Measurements from ENCODE around the gene CEP89. TPM values are rescaled to one million over a fixed set of nuclear protein-coding genes. Genes with fewer than 3 reads are reported as not detected.

The CEP89 gene
- total and polyA plus RNA-seq, 10 donors: 5.9 to 16.0 (median 10.7) TPM

GRCh38 chr19:32976223-32976805 is 4.6 kb upstream of the CEP89 start:
- Histone ChIP-seq H3K4me1 (peaks cover 0 to 26% (median 10%) of the 10 kb centered on the region in 6 donors), H3K9me3 (no peaks in the 10 kb centered on the region), H3K36me3 (peaks cover 0 to 7% (median 0%) of the 10 kb centered on the region in 6 donors), H3K27me3 (replicated peaks in 1 of 7) (no peaks in the 10 kb centered on the region), H3K4me3 (no peak overlapping the region), H3K27ac (peak overlapping the region in 1 of 8 donors; percentile 83)
- intact Hi-C loops (cut with DNase I; ENCODE audit: low total_unique reads): no loop called here
- WGBS, 5 donors: 47 to 53% (median 51%) methylated on average over 13 to 14 of the region's 14 CpGs
- peak; percentile 82 for DNase-seq
- TF ChIP-seq POLR2AphosphoS5 (IDR thresholded peaks at IDR 0.05): no peak
- TF ChIP-seq, protein P1, sequence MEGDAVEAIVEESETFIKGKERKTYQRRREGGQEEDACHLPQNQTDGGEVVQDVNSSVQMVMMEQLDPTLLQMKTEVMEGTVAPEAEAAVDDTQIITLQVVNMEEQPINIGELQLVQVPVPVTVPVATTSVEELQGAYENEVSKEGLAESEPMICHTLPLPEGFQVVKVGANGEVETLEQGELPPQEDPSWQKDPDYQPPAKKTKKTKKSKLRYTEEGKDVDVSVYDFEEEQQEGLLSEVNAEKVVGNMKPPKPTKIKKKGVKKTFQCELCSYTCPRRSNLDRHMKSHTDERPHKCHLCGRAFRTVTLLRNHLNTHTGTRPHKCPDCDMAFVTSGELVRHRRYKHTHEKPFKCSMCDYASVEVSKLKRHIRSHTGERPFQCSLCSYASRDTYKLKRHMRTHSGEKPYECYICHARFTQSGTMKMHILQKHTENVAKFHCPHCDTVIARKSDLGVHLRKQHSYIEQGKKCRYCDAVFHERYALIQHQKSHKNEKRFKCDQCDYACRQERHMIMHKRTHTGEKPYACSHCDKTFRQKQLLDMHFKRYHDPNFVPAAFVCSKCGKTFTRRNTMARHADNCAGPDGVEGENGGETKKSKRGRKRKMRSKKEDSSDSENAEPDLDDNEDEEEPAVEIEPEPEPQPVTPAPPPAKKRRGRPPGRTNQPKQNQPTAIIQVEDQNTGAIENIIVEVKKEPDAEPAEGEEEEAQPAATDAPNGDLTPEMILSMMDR (IDR thresholded peaks at IDR 0.05 in 8 of 11, conservative IDR thresholded peaks at IDR 0.05 in 3 of 11): peak in 10 of 11 experiments; percentile 7 to 74 (median 59)
- no peak for TF ChIP-seq POLR2A (IDR thresholded peaks at IDR 0.05)

GRCh38 chr19:32971012-32971595 is 654 bp downstream of the CEP89 start:
- no peak for DNase-seq
- Histone ChIP-seq H3K27ac (peak overlapping the region in 4 of 8 donors; percentile 35 to 92 (median 89)), H3K9me3 (no peaks in the 10 kb centered on the region), H3K4me1 (peaks cover 5 to 31% (median 24%) of the 10 kb centered on the region in 6 donors), H3K27me3 (replicated peaks in 1 of 7) (no peaks in the 10 kb centered on the region), H3K36me3 (peaks cover 0 to 23% (median 6%) of the 10 kb centered on the region in 6 donors), H3K4me3 (peak overlapping the region; percentile 63 to 97 (median 91))
- WGBS, 5 donors: 30 to 39% (median 34%) methylated on average over 20 to 21 of the region's 21 CpGs
- TF ChIP-seq, protein P1 (IDR thresholded peaks at IDR 0.05 in 8 of 11, conservative IDR thresholded peaks at IDR 0.05 in 3 of 11): no peak
- TF ChIP-seq POLR2AphosphoS5 (IDR thresholded peaks at IDR 0.05) (no peak), POLR2A (IDR thresholded peaks at IDR 0.05) (no peak)
- intact Hi-C loops (cut with DNase I; ENCODE audit: low total_unique reads): no loop called here

DNA sequence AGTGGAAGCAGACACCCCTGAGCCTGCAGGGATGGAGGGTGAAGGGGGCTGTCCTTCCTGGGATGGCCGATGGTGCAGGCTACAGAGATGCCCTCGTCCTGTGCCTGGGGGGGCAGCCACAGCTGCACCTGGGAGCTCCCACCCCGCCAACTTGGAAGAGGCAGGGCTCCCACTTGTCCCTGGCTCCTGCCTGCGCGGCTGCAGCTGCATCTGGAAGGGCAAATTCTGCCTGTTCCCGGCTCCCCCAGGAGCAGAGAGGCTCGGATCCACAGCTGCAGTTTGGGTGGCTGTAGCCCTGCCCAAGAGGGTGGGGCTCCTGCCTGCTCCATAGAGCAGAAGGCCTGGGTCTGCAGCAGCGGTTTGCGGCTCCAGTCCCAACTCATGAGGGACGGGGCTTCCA is 2.2 kb downstream of the CEP89 start:
- no peak for TF ChIP-seq POLR2AphosphoS5 (IDR thresholded peaks at IDR 0.05)
- TF ChIP-seq, protein P1 (IDR thresholded peaks at IDR 0.05 in 8 of 11, conservative IDR thresholded peaks at IDR 0.05 in 3 of 11): no peak
- no peak for TF ChIP-seq POLR2A (IDR thresholded peaks at IDR 0.05)
- Histone ChIP-seq H3K9me3 (no peaks in the 10 kb centered on the region), H3K36me3 (peaks cover 0 to 38% (median 10%) of the 10 kb centered on the region in 6 donors), H3K4me3 (no peak overlapping the region), H3K4me1 (peaks cover 5 to 28% (median 23%) of the 10 kb centered on the region in 6 donors), H3K27me3 (replicated peaks in 1 of 7) (no peaks in the 10 kb centered on the region), H3K27ac (no peak overlapping the region)
- intact Hi-C loops (cut with DNase I; ENCODE audit: low total_unique reads): no loop called here
- WGBS, 5 donors: 93 to 96% (median 94%) methylated on average over 8 to 10 of the region's 10 CpGs; no CpG with 5 or more reads in 1 of the 5 donors
- no peak for DNase-seq

DNA sequence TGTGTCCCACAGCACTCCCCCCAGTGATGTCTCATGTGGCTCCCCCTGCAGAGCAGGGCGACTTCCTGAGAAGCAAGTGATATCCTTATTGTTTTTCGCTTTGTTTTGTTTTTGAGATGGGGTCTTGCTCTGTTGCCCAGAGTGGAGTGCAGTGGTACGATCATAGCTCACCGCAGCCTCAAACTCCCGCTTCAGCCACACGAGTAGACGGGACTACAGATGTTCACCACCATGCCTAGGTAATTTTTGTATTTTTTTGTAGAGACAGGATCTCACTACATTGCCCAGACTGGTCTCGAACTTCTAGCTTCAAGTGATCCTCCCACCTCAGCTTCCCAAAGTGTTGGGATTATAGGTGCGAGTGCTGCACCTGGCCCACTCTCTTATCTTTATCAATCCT is 5.0 kb downstream of the CEP89 start:
- no peak for DNase-seq
- H3K9me3 ChIP-seq: no peaks in the 10 kb centered on the region
- peaks cover 0 to 64% (median 17%) of the 10 kb centered on the region in 6 donors for H3K36me3 ChIP-seq
- H3K27me3 ChIP-seq (replicated peaks in 1 of 7): no peaks in the 10 kb centered on the region
- no peak overlapping the region for H3K27ac ChIP-seq
- intact Hi-C loops (cut with DNase I; ENCODE audit: low total_unique reads): no loop called here
- H3K4me1 ChIP-seq: peaks cover 5 to 22% (median 16%) of the 10 kb centered on the region in 6 donors
- 94 to 98% (median 95%) methylated on average over 9 of the region's 9 CpGs for WGBS, 5 donors
- no peak overlapping the region for H3K4me3 ChIP-seq
- TF ChIP-seq, protein P1 (IDR thresholded peaks at IDR 0.05 in 8 of 11, conservative IDR thresholded peaks at IDR 0.05 in 3 of 11): no peak
- no peak for TF ChIP-seq POLR2A (IDR thresholded peaks at IDR 0.05)
- TF ChIP-seq POLR2AphosphoS5 (IDR thresholded peaks at IDR 0.05): no peak
